PC-9 (cell line): ENCODE data around the gene TUBB2B.

Experiments used
- CTCF ChIP-seq: fragments of 200-600 bp; sonication (generic); conservative IDR thresholded peaks from 2 replicates; pipeline ENCODE4 v1.6.1; 2017; ENCODE audit warnings: mixed run types, antibody characterized with exemption, mild to moderate bottlenecking, moderate library complexity
- EZH2 ChIP-seq: fragments of 200-600 bp; sonication (generic); IDR thresholded peaks from 2 replicates; pipeline ENCODE4 v1.8.0; 2017; ENCODE audit warnings: antibody characterized with exemption, low read depth

- TF ChIP-seq EZH2 (no peak), CTCF (no peak)
Measured at GRCh38 chr6:3233321-3233720, 5.9 kb upstream of the TUBB2B start.
